SK-N-SH treated with all-trans-retinoic acid at 6 μM for 48 hours (cell line): ENCODE data around the gene MUS81.

Experiments
- ATAC-seq: fragments of 200-7000 bp; cut with Tn5 transposase; 3 replicates; pipeline ENCODE4 v1.9.1; 2020; ENCODE audit warnings: mild to moderate bottlenecking, moderate library complexity
- ARNTL ChIP-seq: fragments of 450-650 bp; formaldehyde crosslinking; IDR thresholded peaks from 2 replicates; pipeline ENCODE4 v1.5.0; 2020; ENCODE audit warnings: low read depth, mild to moderate bottlenecking, moderate library complexity, borderline replicate concordance
- BACH2 ChIP-seq: fragments of 250-450 bp; sonication (Bioruptor Pico); IDR thresholded peaks from 2 replicates; pipeline ENCODE4 v1.9.0; 2021; ENCODE audit warnings: mild to moderate bottlenecking, borderline replicate concordance
- CSDC2 ChIP-seq: fragments of 250-450 bp; sonication (Bioruptor Pico); IDR thresholded peaks from 2 replicates; pipeline ENCODE4 v1.5.0; 2020; ENCODE audit warnings: mild to moderate bottlenecking, moderate library complexity
- GLIS3 ChIP-seq: fragments of 250-450 bp; sonication (Bioruptor Pico); IDR thresholded peaks from 2 replicates; pipeline ENCODE4 v1.5.0; 2020; ENCODE audit warnings: mild to moderate bottlenecking, moderate library complexity
- ISL1 ChIP-seq: fragments of 250-450 bp; sonication (Bioruptor Pico); IDR thresholded peaks from 2 replicates; pipeline ENCODE4 v2.1.2; 2022; ENCODE audit warnings: mild to moderate bottlenecking, moderate library complexity
- OSR1 ChIP-seq: fragments of 250-450 bp; sonication (Bioruptor Pico); IDR thresholded peaks from 2 replicates; pipeline ENCODE4 v1.8.0; 2022; ENCODE audit warnings: moderate library complexity, mild to moderate bottlenecking, inconsistent platforms
- PATZ1 ChIP-seq: fragments of 250-450 bp; sonication (Bioruptor Pico); IDR thresholded peaks from 2 replicates; pipeline ENCODE4 v1.8.0; 2020; ENCODE audit warnings: mild to moderate bottlenecking, moderate library complexity, borderline replicate concordance
- PPARA ChIP-seq: fragments of 250-450 bp; sonication (Bioruptor Pico); IDR thresholded peaks from 2 replicates; pipeline ENCODE4 v1.5.0; 2020; ENCODE audit warnings: mild to moderate bottlenecking, borderline replicate concordance
- SNAI2 ChIP-seq: fragments of 250-450 bp; sonication (Bioruptor Pico); IDR thresholded peaks from 2 replicates; pipeline ENCODE4 v1.5.0; 2020; ENCODE audit warnings: mild to moderate bottlenecking, moderate library complexity
- ZC3H10 ChIP-seq: fragments of 250-450 bp; sonication (Bioruptor Pico); IDR thresholded peaks from 2 replicates; pipeline ENCODE4 v1.5.1; 2021; ENCODE audit warnings: mild to moderate bottlenecking, moderate library complexity
- ZNF70 ChIP-seq: fragments of 450-650 bp; formaldehyde crosslinking; IDR thresholded peaks from 2 replicates; pipeline ENCODE4 v1.5.0; 2020; ENCODE audit warnings: mild to moderate bottlenecking, moderate library complexity
- ZNF8 ChIP-seq: fragments of 450-650 bp; formaldehyde crosslinking; IDR thresholded peaks from 2 replicates; pipeline ENCODE4 v1.5.0; 2020; ENCODE audit warnings: mild to moderate bottlenecking, moderate library complexity
- TF ChIP-seq, protein P1 (sequence below): fragments of 250-450 bp; sonication (Bioruptor Pico); IDR thresholded peaks from 2 replicates; pipeline ENCODE4 v1.5.0; 2020; ENCODE audit warnings: mild to moderate bottlenecking, moderate library complexity
- TF ChIP-seq, protein P2 (sequence below): fragments of 250-450 bp; sonication (Bioruptor Pico); IDR thresholded peaks from 2 replicates; pipeline ENCODE4 v1.8.0; 2021; ENCODE audit warnings: low read depth, mild to moderate bottlenecking, moderate library complexity, borderline replicate concordance
- TF ChIP-seq, protein P3 (sequence below): fragments of 250-450 bp; sonication (Bioruptor Pico); IDR thresholded peaks from 2 replicates; pipeline ENCODE4 v1.5.1; 2020; ENCODE audit warnings: low read depth, mild to moderate bottlenecking, moderate library complexity

The MUS81 gene

DNA sequence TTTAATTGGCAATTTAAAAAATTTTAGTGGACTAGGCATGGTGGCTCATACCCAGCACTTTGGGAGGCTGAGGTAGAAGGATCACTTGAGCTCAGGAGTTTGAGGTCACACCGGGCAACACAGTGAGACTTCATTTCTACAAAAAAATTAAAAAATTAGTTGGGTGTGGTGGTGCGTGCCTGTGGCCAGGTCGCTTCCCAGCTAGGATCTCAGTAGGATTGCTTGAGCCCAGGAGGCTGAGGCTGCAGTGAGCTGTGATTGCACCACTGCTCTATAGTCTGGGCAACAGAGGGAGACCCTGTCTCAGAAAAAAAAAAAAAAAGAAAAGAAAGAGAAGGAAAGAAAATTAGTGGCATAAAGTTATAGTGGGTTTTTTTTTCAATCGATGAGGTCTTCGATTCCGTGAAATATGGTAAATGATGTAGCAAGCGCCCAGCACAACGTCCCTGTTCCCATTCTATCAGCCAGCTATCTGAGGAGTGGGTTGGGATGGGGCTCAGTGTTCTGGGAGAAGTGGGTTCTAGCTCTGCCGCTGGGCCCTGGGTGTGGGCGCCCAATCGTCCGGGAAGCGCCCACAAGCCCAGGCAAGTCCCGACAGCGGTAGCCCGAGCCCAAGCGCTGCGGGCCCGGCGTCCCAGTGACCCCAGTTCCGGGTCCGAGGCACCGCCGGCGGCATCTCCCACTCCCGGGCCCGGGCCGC, 38.6 kb downstream of the MUS81 start:
- TF ChIP-seq ZNF8 (CRISPR knock-in tag) = no peak
- no peak for TF ChIP-seq ZC3H10 (CRISPR knock-in tag)
- TF ChIP-seq, protein P1, sequence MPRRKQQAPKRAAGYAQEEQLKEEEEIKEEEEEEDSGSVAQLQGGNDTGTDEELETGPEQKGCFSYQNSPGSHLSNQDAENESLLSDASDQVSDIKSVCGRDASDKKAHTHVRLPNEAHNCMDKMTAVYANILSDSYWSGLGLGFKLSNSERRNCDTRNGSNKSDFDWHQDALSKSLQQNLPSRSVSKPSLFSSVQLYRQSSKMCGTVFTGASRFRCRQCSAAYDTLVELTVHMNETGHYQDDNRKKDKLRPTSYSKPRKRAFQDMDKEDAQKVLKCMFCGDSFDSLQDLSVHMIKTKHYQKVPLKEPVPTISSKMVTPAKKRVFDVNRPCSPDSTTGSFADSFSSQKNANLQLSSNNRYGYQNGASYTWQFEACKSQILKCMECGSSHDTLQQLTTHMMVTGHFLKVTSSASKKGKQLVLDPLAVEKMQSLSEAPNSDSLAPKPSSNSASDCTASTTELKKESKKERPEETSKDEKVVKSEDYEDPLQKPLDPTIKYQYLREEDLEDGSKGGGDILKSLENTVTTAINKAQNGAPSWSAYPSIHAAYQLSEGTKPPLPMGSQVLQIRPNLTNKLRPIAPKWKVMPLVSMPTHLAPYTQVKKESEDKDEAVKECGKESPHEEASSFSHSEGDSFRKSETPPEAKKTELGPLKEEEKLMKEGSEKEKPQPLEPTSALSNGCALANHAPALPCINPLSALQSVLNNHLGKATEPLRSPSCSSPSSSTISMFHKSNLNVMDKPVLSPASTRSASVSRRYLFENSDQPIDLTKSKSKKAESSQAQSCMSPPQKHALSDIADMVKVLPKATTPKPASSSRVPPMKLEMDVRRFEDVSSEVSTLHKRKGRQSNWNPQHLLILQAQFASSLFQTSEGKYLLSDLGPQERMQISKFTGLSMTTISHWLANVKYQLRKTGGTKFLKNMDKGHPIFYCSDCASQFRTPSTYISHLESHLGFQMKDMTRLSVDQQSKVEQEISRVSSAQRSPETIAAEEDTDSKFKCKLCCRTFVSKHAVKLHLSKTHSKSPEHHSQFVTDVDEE (CRISPR knock-in tag) = no peak
- TF ChIP-seq, protein P2, sequence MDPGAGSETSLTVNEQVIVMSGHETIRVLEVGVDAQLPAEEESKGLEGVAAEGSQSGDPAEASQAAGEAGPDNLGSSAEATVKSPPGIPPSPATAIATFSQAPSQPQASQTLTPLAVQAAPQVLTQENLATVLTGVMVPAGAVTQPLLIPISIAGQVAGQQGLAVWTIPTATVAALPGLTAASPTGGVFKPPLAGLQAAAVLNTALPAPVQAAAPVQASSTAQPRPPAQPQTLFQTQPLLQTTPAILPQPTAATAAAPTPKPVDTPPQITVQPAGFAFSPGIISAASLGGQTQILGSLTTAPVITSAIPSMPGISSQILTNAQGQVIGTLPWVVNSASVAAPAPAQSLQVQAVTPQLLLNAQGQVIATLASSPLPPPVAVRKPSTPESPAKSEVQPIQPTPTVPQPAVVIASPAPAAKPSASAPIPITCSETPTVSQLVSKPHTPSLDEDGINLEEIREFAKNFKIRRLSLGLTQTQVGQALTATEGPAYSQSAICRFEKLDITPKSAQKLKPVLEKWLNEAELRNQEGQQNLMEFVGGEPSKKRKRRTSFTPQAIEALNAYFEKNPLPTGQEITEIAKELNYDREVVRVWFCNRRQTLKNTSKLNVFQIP (CRISPR knock-in tag) = no peak
- no peak for TF ChIP-seq ZNF70 (CRISPR knock-in tag)
- TF ChIP-seq ISL1 (CRISPR knock-in tag) = no peak
- ATAC-seq = no peak

- TF ChIP-seq ARNTL (CRISPR knock-in tag) (no peak), PATZ1 (CRISPR knock-in tag) (peak; percentile 63; the same call in 1 of the 2 replicates)
- TF ChIP-seq, all 23 proteins: peak for 1
- ATAC-seq = peak; percentile 59
These were observed 39.3 kb downstream of the MUS81 start for GRCh38 chr11:65899356-65900124.

DNA sequence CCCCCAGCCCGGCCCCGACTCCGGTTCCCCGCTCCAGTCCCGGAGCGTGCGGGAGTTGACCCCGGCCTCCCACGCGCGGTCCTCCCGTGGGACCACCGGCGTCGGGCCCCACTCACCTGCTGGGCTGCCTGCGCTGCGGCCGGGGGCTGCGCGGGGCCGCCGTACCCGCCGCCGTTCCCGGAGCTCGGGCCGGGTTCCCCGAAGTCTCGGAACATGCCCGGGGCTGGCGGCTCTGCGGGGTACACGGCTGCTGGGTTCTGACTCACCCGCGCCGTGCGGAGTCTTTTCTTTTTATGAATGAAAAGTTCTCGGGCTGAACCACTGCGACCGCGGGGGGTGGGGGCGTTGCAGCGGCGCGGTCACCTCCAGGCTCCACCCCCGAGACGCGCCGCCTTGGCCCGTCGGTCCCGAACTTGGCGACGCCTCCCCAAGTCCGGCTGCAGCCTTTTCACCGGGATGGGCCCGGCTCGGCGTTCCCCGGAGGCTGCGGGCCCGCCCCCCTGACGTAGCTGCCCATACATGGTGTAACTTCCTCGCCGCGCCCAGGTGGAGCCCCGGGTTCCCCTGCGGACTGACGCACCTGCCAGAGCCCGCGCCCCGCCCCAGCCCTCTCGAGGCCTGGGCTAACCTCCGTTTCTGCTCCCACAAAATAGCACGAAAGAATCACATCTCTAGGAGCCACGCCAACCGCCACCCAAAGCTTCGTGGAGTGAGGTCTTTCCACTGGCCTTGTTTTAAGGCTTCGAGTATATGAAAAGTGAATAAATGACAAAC, 40.1 kb downstream of the MUS81 start, which contains the start of gene FOSL1:
Gene FOSL1 (minus strand): TSS at position 264 of the 774 bp plus-strand sequence. CDS start 49 bp downstream, at position 215.
- peak; percentile 80 for ATAC-seq

DNA sequence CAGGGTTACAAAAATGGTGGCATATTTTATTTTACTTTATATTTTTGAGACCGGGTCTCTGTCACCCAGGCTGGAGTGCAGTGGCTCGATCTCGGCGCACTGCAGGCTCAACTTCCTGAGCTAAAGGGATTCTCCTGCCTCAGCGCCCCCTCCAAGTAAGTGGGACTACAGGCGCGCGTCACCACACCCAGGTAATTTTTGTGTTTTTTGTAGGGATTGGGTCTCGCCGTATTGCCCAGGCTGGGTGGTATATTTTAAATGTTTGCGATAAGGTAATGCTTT, 40.6 kb downstream of the MUS81 start:
- TF ChIP-seq BACH2 (CRISPR knock-in tag) (no peak), ISL1 (CRISPR knock-in tag) (no peak), PPARA (CRISPR knock-in tag) (no peak), CSDC2 (CRISPR knock-in tag) (no peak), ZNF8 (CRISPR knock-in tag) (no peak), GLIS3 (CRISPR knock-in tag) (no peak), ZC3H10 (CRISPR knock-in tag) (no peak), OSR1 (CRISPR knock-in tag) (no peak), SNAI2 (CRISPR knock-in tag) (no peak), ARNTL (CRISPR knock-in tag) (no peak), ZNF70 (CRISPR knock-in tag) (no peak)
- TF ChIP-seq, protein P3, sequence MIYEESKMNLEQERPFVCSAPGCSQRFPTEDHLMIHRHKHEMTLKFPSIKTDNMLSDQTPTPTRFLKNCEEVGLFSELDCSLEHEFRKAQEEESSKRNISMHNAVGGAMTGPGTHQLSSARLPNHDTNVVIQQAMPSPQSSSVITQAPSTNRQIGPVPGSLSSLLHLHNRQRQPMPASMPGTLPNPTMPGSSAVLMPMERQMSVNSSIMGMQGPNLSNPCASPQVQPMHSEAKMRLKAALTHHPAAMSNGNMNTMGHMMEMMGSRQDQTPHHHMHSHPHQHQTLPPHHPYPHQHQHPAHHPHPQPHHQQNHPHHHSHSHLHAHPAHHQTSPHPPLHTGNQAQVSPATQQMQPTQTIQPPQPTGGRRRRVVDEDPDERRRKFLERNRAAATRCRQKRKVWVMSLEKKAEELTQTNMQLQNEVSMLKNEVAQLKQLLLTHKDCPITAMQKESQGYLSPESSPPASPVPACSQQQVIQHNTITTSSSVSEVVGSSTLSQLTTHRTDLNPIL (CRISPR knock-in tag) = no peak
- TF ChIP-seq, protein P2 (CRISPR knock-in tag) = no peak
- ATAC-seq = no peak

More for the DNA sequence above, 40.1 kb downstream of the MUS81 start, which contains the start of gene FOSL1:
- TF ChIP-seq CSDC2 (CRISPR knock-in tag) (no peak), ISL1 (CRISPR knock-in tag) (no peak), ZNF8 (CRISPR knock-in tag) (no peak)
- TF ChIP-seq, protein P2 (CRISPR knock-in tag) = no peak
